SK-N-SH treated with all-trans-retinoic acid at 6 μM for 48 hours (cell line): Measurements from ENCODE around the gene PLXNA4.
A peak's percentile ranks its signal among the peaks of the same experiment; 100 is the strongest.

Experiments used
- ATAC-seq: fragments of 200-7000 bp; cut with Tn5 transposase; 3 replicates; pipeline ENCODE4 v1.9.1; 2020; ENCODE audit warnings: mild to moderate bottlenecking, moderate library complexity
- ARNTL ChIP-seq: fragments of 450-650 bp; formaldehyde crosslinking; IDR thresholded peaks from 2 replicates; pipeline ENCODE4 v1.5.0; 2020; ENCODE audit warnings: low read depth, mild to moderate bottlenecking, moderate library complexity, borderline replicate concordance
- BACH2 ChIP-seq: fragments of 250-450 bp; sonication (Bioruptor Pico); IDR thresholded peaks from 2 replicates; pipeline ENCODE4 v1.9.0; 2021; ENCODE audit warnings: mild to moderate bottlenecking, borderline replicate concordance
- CREB5 ChIP-seq: fragments of 250-450 bp; sonication (Bioruptor Pico); IDR thresholded peaks from 2 replicates; pipeline ENCODE4 v1.5.1; 2020; ENCODE audit warnings: low read depth, mild to moderate bottlenecking, moderate library complexity
- CSDC2 ChIP-seq: fragments of 250-450 bp; sonication (Bioruptor Pico); IDR thresholded peaks from 2 replicates; pipeline ENCODE4 v1.5.0; 2020; ENCODE audit warnings: mild to moderate bottlenecking, moderate library complexity
- CSRNP3 ChIP-seq: fragments of 250-450 bp; sonication (Bioruptor Pico); IDR thresholded peaks from 2 replicates; pipeline ENCODE4 v1.5.1; 2021; ENCODE audit warnings: mild to moderate bottlenecking, moderate library complexity
- ESRRG ChIP-seq: fragments of 250-450 bp; sonication (Bioruptor Pico); IDR thresholded peaks from 2 replicates; pipeline ENCODE4 v1.6.1; 2021; ENCODE audit warnings: mild to moderate bottlenecking
- GLIS3 ChIP-seq: fragments of 250-450 bp; sonication (Bioruptor Pico); IDR thresholded peaks from 2 replicates; pipeline ENCODE4 v1.5.0; 2020; ENCODE audit warnings: mild to moderate bottlenecking, moderate library complexity
- ISL1 ChIP-seq: fragments of 250-450 bp; sonication (Bioruptor Pico); IDR thresholded peaks from 2 replicates; pipeline ENCODE4 v2.1.2; 2022; ENCODE audit warnings: mild to moderate bottlenecking, moderate library complexity
- OSR1 ChIP-seq: fragments of 250-450 bp; sonication (Bioruptor Pico); IDR thresholded peaks from 2 replicates; pipeline ENCODE4 v1.8.0; 2022; ENCODE audit warnings: moderate library complexity, mild to moderate bottlenecking, inconsistent platforms
- PATZ1 ChIP-seq: fragments of 250-450 bp; sonication (Bioruptor Pico); IDR thresholded peaks from 2 replicates; pipeline ENCODE4 v1.8.0; 2020; ENCODE audit warnings: mild to moderate bottlenecking, moderate library complexity, borderline replicate concordance
- POU6F1 ChIP-seq: fragments of 250-450 bp; sonication (Bioruptor Pico); IDR thresholded peaks from 2 replicates; pipeline ENCODE4 v1.8.0; 2021; ENCODE audit warnings: low read depth, mild to moderate bottlenecking, moderate library complexity, borderline replicate concordance
- PPARA ChIP-seq: fragments of 250-450 bp; sonication (Bioruptor Pico); IDR thresholded peaks from 2 replicates; pipeline ENCODE4 v1.5.0; 2020; ENCODE audit warnings: mild to moderate bottlenecking, borderline replicate concordance
- RARB ChIP-seq: fragments of 250-450 bp; sonication (Bioruptor Pico); IDR thresholded peaks from 2 replicates; pipeline ENCODE4 v1.8.0; 2021; ENCODE audit warnings: mild to moderate bottlenecking, moderate library complexity
- SNAI2 ChIP-seq: fragments of 250-450 bp; sonication (Bioruptor Pico); IDR thresholded peaks from 2 replicates; pipeline ENCODE4 v1.5.0; 2020; ENCODE audit warnings: mild to moderate bottlenecking, moderate library complexity
- TCF4 ChIP-seq: fragments of 250-450 bp; sonication (Bioruptor Pico); IDR thresholded peaks from 2 replicates; pipeline ENCODE4 v1.8.0; 2021; ENCODE audit warnings: mild to moderate bottlenecking, moderate library complexity, borderline replicate concordance
- TOX ChIP-seq: fragments of 250-450 bp; sonication (Bioruptor Pico); IDR thresholded peaks from 2 replicates; pipeline ENCODE4 v1.8.0; 2021; ENCODE audit warnings: mild to moderate bottlenecking, moderate library complexity, borderline replicate concordance
- TSHZ2 ChIP-seq: fragments of 250-450 bp; sonication (Bioruptor Pico); IDR thresholded peaks from 2 replicates; pipeline ENCODE4 v1.5.0; 2020; ENCODE audit warnings: mild to moderate bottlenecking, moderate library complexity
- ZC3H10 ChIP-seq: fragments of 250-450 bp; sonication (Bioruptor Pico); IDR thresholded peaks from 2 replicates; pipeline ENCODE4 v1.5.1; 2021; ENCODE audit warnings: mild to moderate bottlenecking, moderate library complexity
- ZFP3 ChIP-seq: fragments of 250-450 bp; sonication (Bioruptor Pico); IDR thresholded peaks from 2 replicates; pipeline ENCODE4 v1.5.0; 2020; ENCODE audit warnings: mild to moderate bottlenecking, moderate library complexity
- ZFP30 ChIP-seq: fragments of 450-650 bp; formaldehyde crosslinking; IDR thresholded peaks from 2 replicates; pipeline ENCODE4 v1.5.0; 2022; ENCODE audit warnings: mild to moderate bottlenecking, moderate library complexity
- ZNF565 ChIP-seq: fragments of 450-650 bp; formaldehyde crosslinking; conservative IDR thresholded peaks from 2 replicates; pipeline ENCODE4 v1.5.0; 2020; ENCODE audit warnings: low read depth, mild to moderate bottlenecking, moderate library complexity
- ZNF70 ChIP-seq: fragments of 450-650 bp; formaldehyde crosslinking; IDR thresholded peaks from 2 replicates; pipeline ENCODE4 v1.5.0; 2020; ENCODE audit warnings: mild to moderate bottlenecking, moderate library complexity

PLXNA4 gene

GRCh38 chr7:132145466-132145865 is 430.8 kb downstream of the PLXNA4 start:
- ATAC-seq: peak; percentile 92
- TF ChIP-seq ZNF70: no peak
- TF ChIP-seq OSR1 (CRISPR knock-in tag): no peak
- no peak for TF ChIP-seq CSDC2 (CRISPR knock-in tag)
- TF ChIP-seq TOX (CRISPR knock-in tag): no peak
- TF ChIP-seq ARNTL (CRISPR knock-in tag): no peak
- no peak for TF ChIP-seq RARB
- TF ChIP-seq ZFP30 (CRISPR knock-in tag): no peak
- TF ChIP-seq PATZ1: no peak
- TF ChIP-seq TSHZ2 (CRISPR knock-in tag): no peak
- no peak for TF ChIP-seq ZFP3 (CRISPR knock-in tag)
- no peak for TF ChIP-seq SNAI2 (CRISPR knock-in tag)
- no peak for TF ChIP-seq PPARA (CRISPR knock-in tag)
- no peak for TF ChIP-seq CSRNP3 (CRISPR knock-in tag)
- TF ChIP-seq ISL1 (CRISPR knock-in tag): no peak
- TF ChIP-seq TCF4 (CRISPR knock-in tag): no peak

GRCh38 chr7:132145063-132145462 is 431.2 kb downstream of the PLXNA4 start:
- ATAC-seq: peak; percentile 28

GRCh38 chr7:132142006-132142405 is 434.3 kb downstream of the PLXNA4 start:
- ATAC-seq: no peak
- TF ChIP-seq ESRRG (CRISPR knock-in tag) (no peak), TCF4 (CRISPR knock-in tag) (no peak), ISL1 (CRISPR knock-in tag) (no peak), PATZ1 (no peak), CREB5 (CRISPR knock-in tag) (no peak), PPARA (CRISPR knock-in tag) (no peak), ZNF70 (no peak), POU6F1 (CRISPR knock-in tag) (no peak), SNAI2 (CRISPR knock-in tag) (no peak), ZC3H10 (CRISPR knock-in tag) (no peak), GLIS3 (CRISPR knock-in tag) (no peak), CSRNP3 (CRISPR knock-in tag) (no peak), BACH2 (CRISPR knock-in tag) (no peak)

More at GRCh38 chr7:132145063-132145462, 431.2 kb downstream of the PLXNA4 start:
- no peak for TF ChIP-seq ZNF565
